DOHH2 (cell line): ENCODE measurements around the gene CMPK2.

Experiments used
- H3F3A ChIP-seq: fragments of 200-600 bp; sonication (generic), shearing (Covaris generic); 2 replicates; pipeline ENCODE4 v1.6.0; 2016; ENCODE audit warnings: antibody characterized with exemption, mild to moderate bottlenecking; ENCODE audit not compliant: control insufficient read depth, insufficient read depth
- H3K27ac ChIP-seq: fragments of 200-600 bp; sonication (generic); 2 replicates; pipeline ENCODE4 v1.5.1; 2014; ENCODE audit warnings: low read depth, mild to moderate bottlenecking, low read length, moderate library complexity
- H3K27me3 ChIP-seq: fragments of 200-600 bp; sonication (generic); 2 replicates; pipeline ENCODE4 v1.6.1; 2014; ENCODE audit warnings: mild to moderate bottlenecking, low read length, mixed read lengths; ENCODE audit not compliant: control insufficient read depth
- H3K36me3 ChIP-seq: fragments of 200-600 bp; sonication (generic); 2 replicates; pipeline ENCODE4 v1.6.1; 2014; ENCODE audit warnings: mild to moderate bottlenecking, low read length, moderate library complexity, mixed read lengths; ENCODE audit not compliant: control insufficient read depth
- H3K4me1 ChIP-seq: fragments of 200-600 bp; sonication (generic); 2 replicates; pipeline ENCODE4 v1.6.1; 2014; ENCODE audit warnings: mild to moderate bottlenecking, low read length, mixed read lengths; ENCODE audit not compliant: control insufficient read depth
- H3K4me2 ChIP-seq: fragments of 200-600 bp; sonication (generic); 2 replicates; pipeline ENCODE4 v1.6.0; 2014; ENCODE audit warnings: mild to moderate bottlenecking, low read length, moderate library complexity
- H3K4me3 ChIP-seq: fragments of 200-600 bp; sonication (generic); 2 replicates; pipeline ENCODE4 v1.5.1; 2014; ENCODE audit warnings: mild to moderate bottlenecking, low read length, mixed read lengths
- H3K79me2 ChIP-seq: fragments of 200-600 bp; sonication (generic); 2 replicates; pipeline ENCODE4 v1.6.1; 2014; ENCODE audit warnings: mild to moderate bottlenecking, low read length, mixed read lengths; ENCODE audit not compliant: control insufficient read depth
- H3K9me2 ChIP-seq: fragments of 200-600 bp; sonication (generic); replicated peaks from 2 replicates; pipeline ENCODE4 v1.6.1; 2014; ENCODE audit warnings: mild to moderate bottlenecking, low read length, mixed read lengths; ENCODE audit not compliant: control insufficient read depth
- H3K9me3 ChIP-seq: fragments of 200-600 bp; sonication (generic); 2 replicates; pipeline ENCODE4 v1.6.1; 2014; ENCODE audit warnings: antibody characterized with exemption, low read length, mixed read lengths; ENCODE audit not compliant: control insufficient read depth, insufficient read depth
- H4K20me1 ChIP-seq: fragments of 200-600 bp; sonication (generic); 2 replicates; pipeline ENCODE4 v1.6.0; 2014; ENCODE audit warnings: low read depth, mild to moderate bottlenecking, antibody characterized with exemption, low read length, moderate library complexity; ENCODE audit not compliant: control insufficient read depth, insufficient read depth
- EZH2phosphoT487 ChIP-seq: fragments of 200-600 bp; sonication (generic); IDR thresholded peaks from 2 replicates; pipeline ENCODE4 v1.6.1; 2017; ENCODE audit warnings: borderline replicate concordance, mild to moderate bottlenecking, antibody characterized with exemption, low read length, moderate library complexity, mixed read lengths
- TF ChIP-seq, protein P1 (sequence below): fragments of 200-600 bp; sonication (generic); IDR thresholded peaks from one replicate; pipeline ENCODE4 v1.5.1; 2014; ENCODE audit warnings: antibody characterized with exemption, mild to moderate bottlenecking, low read depth, low read length; ENCODE audit not compliant: poor library complexity, severe bottlenecking

The CMPK2 gene

GRCh38 chr2:6819668-6820067, 46.0 kb downstream of the CMPK2 start:
- H3K27ac ChIP-seq: peak overlapping the region; percentile 96
- no peaks in the 10 kb centered on the region for H3K9me2 ChIP-seq
- peaks cover 48% of the 10 kb centered on the region for H3K79me2 ChIP-seq
- H3K9me3 ChIP-seq: peaks cover 10% of the 10 kb centered on the region; the same call in 1 of the 2 replicates
- H4K20me1 ChIP-seq: no peaks in the 10 kb centered on the region
- no peaks in the 10 kb centered on the region for H3K27me3 ChIP-seq
- peak overlapping the region; percentile 85 for H3K4me3 ChIP-seq
- H3F3A ChIP-seq: peaks cover 40% of the 10 kb centered on the region
- peaks cover 19% of the 10 kb centered on the region for H3K36me3 ChIP-seq
- TF ChIP-seq, protein P1, sequence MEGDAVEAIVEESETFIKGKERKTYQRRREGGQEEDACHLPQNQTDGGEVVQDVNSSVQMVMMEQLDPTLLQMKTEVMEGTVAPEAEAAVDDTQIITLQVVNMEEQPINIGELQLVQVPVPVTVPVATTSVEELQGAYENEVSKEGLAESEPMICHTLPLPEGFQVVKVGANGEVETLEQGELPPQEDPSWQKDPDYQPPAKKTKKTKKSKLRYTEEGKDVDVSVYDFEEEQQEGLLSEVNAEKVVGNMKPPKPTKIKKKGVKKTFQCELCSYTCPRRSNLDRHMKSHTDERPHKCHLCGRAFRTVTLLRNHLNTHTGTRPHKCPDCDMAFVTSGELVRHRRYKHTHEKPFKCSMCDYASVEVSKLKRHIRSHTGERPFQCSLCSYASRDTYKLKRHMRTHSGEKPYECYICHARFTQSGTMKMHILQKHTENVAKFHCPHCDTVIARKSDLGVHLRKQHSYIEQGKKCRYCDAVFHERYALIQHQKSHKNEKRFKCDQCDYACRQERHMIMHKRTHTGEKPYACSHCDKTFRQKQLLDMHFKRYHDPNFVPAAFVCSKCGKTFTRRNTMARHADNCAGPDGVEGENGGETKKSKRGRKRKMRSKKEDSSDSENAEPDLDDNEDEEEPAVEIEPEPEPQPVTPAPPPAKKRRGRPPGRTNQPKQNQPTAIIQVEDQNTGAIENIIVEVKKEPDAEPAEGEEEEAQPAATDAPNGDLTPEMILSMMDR: no peak
- H3K4me1 ChIP-seq: peaks cover 99% of the 10 kb centered on the region
- peak overlapping the region; percentile 98 for H3K4me2 ChIP-seq

DNA sequence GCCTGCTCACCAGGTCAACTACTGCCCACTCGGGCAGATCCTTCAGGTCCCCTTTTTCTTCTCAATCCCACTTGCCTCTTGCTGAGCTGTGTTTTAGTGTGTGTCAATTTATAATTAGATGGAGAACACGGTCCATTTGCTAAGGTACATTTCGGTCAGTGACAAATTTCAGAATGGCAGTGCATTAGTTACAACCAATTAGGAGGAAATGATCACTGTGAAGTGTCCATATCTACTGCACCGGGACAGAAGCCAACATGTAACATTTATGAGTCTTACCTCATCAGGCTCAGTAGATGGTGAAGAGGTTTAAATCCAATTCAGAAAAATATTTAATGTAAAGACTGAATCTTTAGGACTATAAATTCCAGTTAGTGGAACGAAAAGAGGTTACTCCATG, 47.7 kb downstream of the CMPK2 start:
- Histone ChIP-seq H3K9me3 (peaks cover 7% of the 10 kb centered on the region; the same call in 1 of the 2 replicates), H3K36me3 (peaks cover 19% of the 10 kb centered on the region), H3F3A (peaks cover 51% of the 10 kb centered on the region), H3K9me2 (no peaks in the 10 kb centered on the region), H3K4me3 (peak overlapping the region; percentile 85), H4K20me1 (no peaks in the 10 kb centered on the region), H3K4me2 (peak overlapping the region; percentile 98), H3K4me1 (peaks cover 99% of the 10 kb centered on the region), H3K27me3 (no peaks in the 10 kb centered on the region), H3K79me2 (peaks cover 48% of the 10 kb centered on the region), H3K27ac (peak overlapping the region; percentile 96)
- TF ChIP-seq EZH2phosphoT487: no peak
- TF ChIP-seq, protein P1: no peak

GRCh38 chr2:6814869-6815268, 50.8 kb downstream of the CMPK2 start:
- Histone ChIP-seq H3K36me3 (peaks cover 19% of the 10 kb centered on the region), H3K79me2 (peaks cover 46% of the 10 kb centered on the region), H3F3A (peaks cover 66% of the 10 kb centered on the region), H3K9me3 (peaks cover 7% of the 10 kb centered on the region; the same call in 1 of the 2 replicates), H3K9me2 (no peaks in the 10 kb centered on the region), H3K4me1 (peaks cover 100% of the 10 kb centered on the region), H4K20me1 (no peaks in the 10 kb centered on the region), H3K27ac (peak overlapping the region; percentile 96), H3K27me3 (no peaks in the 10 kb centered on the region), H3K4me3 (peak overlapping the region; percentile 63), H3K4me2 (peak overlapping the region; percentile 78)
- no peak for TF ChIP-seq EZH2phosphoT487
- TF ChIP-seq, protein P1: no peak
